Heart left ventricle (tissue), 13 donors: ENCODE measurements around the gene NSMCE1.

Experiments used
- POLR2A ChIP-seq, 2 donors: fragments of 450-650 bp; IDR thresholded peaks; one replicate each; pipeline ENCODE4 v1.6.1; 2017; ENCODE audit warnings: antibody characterized with exemption in 2 of 2, mild to moderate bottlenecking in 2 of 2, moderate library complexity in 2 of 2
- TF ChIP-seq, protein P1 (sequence below), 12 donors: fragments of 200-600 bp; sonication (generic) in 4 of 12; IDR thresholded peaks; one replicate each; pipeline versions ENCODE4 v1.5.0 to v1.8.0; 2018 to 2022; ENCODE audit warnings: antibody characterized with exemption in 12 of 12, mild to moderate bottlenecking in 5 of 12
- donor health status: ischemic (EF 13 %, LVEDD 7.1; RV severe dilation, severe dysfunction).
- donor health status: DM: no; HTN: yes; CAD: no.
- donor health status: DM: no; HTN: no; CAD: no.
- donor health status: ischemic (EF 25% LVEDD 6.9; RV normal size, moderate dysfunction).
- donor health status: ischemic (EF 25% LVEDD 5.7; RV mildly dilated, moderate dysfunction).
- donor health status: ischemic (EF 35%, LVEDD 5.7; RV mildly dilated, moderate dysfunction).
- donor health status: nonischemic (EF 11% LVEDD 7.7; RV severe dilation, severe dysfunction).
- donor health status: DM: yes; HTN: yes; CAD: no.
- donor health status: PGD.
- donor health status: ischemic (EF 29% LVEDD 5.4; RV normal size, mild dysfunction).
- donor health status: nonischemic (EF 23%, LVEDD 6.1; RV moderate dilation, normal function).

DNA sequence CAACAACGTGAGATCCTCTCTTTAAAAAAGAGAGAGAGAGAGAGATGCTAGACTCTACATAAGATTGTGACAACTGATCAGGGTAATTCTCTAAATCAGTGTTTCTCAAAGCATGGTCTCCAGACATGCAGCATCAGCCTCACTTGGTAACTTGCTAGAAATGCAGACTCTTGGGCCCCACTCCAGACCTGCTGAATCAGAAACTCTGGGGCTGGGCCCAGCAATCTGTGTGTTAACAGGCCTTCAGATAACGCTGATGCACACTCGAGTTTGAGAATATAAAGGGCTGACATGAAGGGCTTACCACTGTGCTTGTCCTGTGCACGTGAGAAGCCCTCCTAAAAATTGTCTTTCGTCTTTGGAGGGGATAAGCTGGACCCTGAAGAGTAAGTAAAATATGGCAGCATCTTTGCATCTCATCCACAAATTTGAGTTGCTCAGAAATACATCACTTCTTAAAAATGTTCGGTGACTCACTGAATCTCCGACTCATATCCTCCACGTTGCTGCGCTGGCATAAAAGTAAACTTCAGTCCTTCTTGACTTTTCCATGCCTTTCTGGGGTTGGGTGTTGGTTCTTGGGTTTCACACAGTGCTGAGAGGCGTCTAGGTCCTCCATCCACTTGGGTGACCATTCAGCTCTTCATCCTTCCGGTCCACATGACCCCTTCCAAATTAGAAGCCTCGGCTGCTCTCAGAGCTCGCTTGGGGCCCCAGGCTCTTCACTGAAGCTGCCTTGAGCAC is 91.4 kb downstream of the NSMCE1 start:
- no peak for TF ChIP-seq POLR2A (IDR thresholded peaks at IDR 0.05)
- TF ChIP-seq, protein P1, sequence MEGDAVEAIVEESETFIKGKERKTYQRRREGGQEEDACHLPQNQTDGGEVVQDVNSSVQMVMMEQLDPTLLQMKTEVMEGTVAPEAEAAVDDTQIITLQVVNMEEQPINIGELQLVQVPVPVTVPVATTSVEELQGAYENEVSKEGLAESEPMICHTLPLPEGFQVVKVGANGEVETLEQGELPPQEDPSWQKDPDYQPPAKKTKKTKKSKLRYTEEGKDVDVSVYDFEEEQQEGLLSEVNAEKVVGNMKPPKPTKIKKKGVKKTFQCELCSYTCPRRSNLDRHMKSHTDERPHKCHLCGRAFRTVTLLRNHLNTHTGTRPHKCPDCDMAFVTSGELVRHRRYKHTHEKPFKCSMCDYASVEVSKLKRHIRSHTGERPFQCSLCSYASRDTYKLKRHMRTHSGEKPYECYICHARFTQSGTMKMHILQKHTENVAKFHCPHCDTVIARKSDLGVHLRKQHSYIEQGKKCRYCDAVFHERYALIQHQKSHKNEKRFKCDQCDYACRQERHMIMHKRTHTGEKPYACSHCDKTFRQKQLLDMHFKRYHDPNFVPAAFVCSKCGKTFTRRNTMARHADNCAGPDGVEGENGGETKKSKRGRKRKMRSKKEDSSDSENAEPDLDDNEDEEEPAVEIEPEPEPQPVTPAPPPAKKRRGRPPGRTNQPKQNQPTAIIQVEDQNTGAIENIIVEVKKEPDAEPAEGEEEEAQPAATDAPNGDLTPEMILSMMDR (IDR thresholded peaks at IDR 0.05), result no peak
